ENCODE measurements around the gene NAT14.

The NAT14 gene

GRCh38 chr19:55508120-55508519 is 23.1 kb downstream of the NAT14 start:
- Histone ChIP-seq H3K4me1 (ENCODE audit: control insufficient read depth, insufficient read depth, low read length) (peaks cover 3% of the 10 kb centered on the region), H3K4me3 (ENCODE audit: low read length) (no peak overlapping the region), H3K9ac (ENCODE audit: low read length) (no peak overlapping the region), H3K27me3 (ENCODE audit: control insufficient read depth, insufficient read depth, low read length) (peaks cover 4% of the 10 kb centered on the region), H3K9me3 (ENCODE audit: control insufficient read depth, low read length) (no peaks in the 10 kb centered on the region), H3K36me3 (ENCODE audit: control insufficient read depth, insufficient read depth, low read length) (no peaks in the 10 kb centered on the region)

DNA sequence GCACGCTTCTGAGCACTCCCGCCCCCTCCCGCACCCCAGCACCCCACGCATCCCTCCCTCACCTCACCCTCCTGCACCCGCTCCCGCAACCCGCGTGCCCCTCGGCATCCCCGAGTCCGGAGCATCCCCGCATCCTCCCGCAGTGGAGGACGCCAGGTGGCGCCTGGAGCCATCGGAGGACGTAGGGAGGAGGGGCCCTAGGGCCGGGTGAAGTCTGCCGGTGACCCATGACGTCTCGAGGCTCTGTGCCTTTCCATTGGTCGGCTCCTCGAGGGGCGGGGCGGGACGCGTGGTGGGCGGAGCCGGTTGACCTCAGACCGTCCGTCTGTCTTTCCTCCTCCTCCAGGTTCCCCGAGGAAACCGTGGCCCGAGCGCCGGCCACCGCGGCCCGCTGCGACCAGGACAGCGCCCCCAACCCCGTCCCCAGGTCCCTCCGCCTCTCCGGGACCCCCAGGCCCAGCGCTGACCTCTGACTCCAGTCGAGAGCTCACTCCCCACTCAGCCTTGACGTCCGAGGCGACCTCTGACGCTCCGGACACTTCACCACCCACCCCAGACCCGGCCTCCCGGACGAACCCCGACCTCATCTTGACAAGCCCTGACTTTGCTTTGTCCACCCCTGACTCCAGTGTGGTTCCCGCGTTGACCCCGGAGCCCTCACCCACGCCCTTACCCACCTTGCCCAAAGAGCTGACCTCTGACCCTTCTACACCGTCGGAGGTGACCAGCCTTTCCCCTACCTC is 32.1 kb downstream of the NAT14 start:
- no peaks in the 10 kb centered on the region for H3K27me3 ChIP-seq (ENCODE audit: control insufficient read depth, insufficient read depth, low read length)
- H3K36me3 ChIP-seq (ENCODE audit: control insufficient read depth, insufficient read depth, low read length): no peaks in the 10 kb centered on the region
- peak overlapping the region; percentile 16 for H3K4me3 ChIP-seq (ENCODE audit: low read length)
- H3K9me3 ChIP-seq (ENCODE audit: control insufficient read depth, low read length): no peaks in the 10 kb centered on the region
- peak overlapping the region; percentile 69 for H3K9ac ChIP-seq (ENCODE audit: low read length)
- peaks cover 9% of the 10 kb centered on the region for H3K4me1 ChIP-seq (ENCODE audit: control insufficient read depth, insufficient read depth, low read length)

- Histone ChIP-seq H3K9me3 (ENCODE audit: control insufficient read depth, low read length) (no peaks in the 10 kb centered on the region), H3K9ac (ENCODE audit: low read length) (no peak overlapping the region), H3K4me3 (ENCODE audit: low read length) (no peak overlapping the region), H3K27me3 (ENCODE audit: control insufficient read depth, insufficient read depth, low read length) (no peaks in the 10 kb centered on the region), H3K36me3 (ENCODE audit: control insufficient read depth, insufficient read depth, low read length) (no peaks in the 10 kb centered on the region), H3K4me1 (ENCODE audit: control insufficient read depth, insufficient read depth, low read length) (peaks cover 9% of the 10 kb centered on the region)
Measured at GRCh38 chr19:55519451-55520311, 34.7 kb downstream of the NAT14 start.

GRCh38 chr19:55520691-55521292 is 35.8 kb downstream of the NAT14 start:
- Histone ChIP-seq H3K4me1 (ENCODE audit: control insufficient read depth, insufficient read depth, low read length) (peaks cover 10% of the 10 kb centered on the region), H3K27me3 (ENCODE audit: control insufficient read depth, insufficient read depth, low read length) (no peaks in the 10 kb centered on the region), H3K36me3 (ENCODE audit: control insufficient read depth, insufficient read depth, low read length) (no peaks in the 10 kb centered on the region), H3K4me3 (ENCODE audit: low read length) (no peak overlapping the region), H3K9ac (ENCODE audit: low read length) (no peak overlapping the region), H3K9me3 (ENCODE audit: control insufficient read depth, low read length) (no peaks in the 10 kb centered on the region)

- H3K9ac ChIP-seq (ENCODE audit: low read length): peak overlapping the region; percentile 69
- H3K36me3 ChIP-seq (ENCODE audit: control insufficient read depth, insufficient read depth, low read length): no peaks in the 10 kb centered on the region
- no peaks in the 10 kb centered on the region for H3K27me3 ChIP-seq (ENCODE audit: control insufficient read depth, insufficient read depth, low read length)
- no peak overlapping the region for H3K4me3 ChIP-seq (ENCODE audit: low read length)
- H3K4me1 ChIP-seq (ENCODE audit: control insufficient read depth, insufficient read depth, low read length): peaks cover 16% of the 10 kb centered on the region
- no peaks in the 10 kb centered on the region for H3K9me3 ChIP-seq (ENCODE audit: control insufficient read depth, low read length)
Measured at GRCh38 chr19:55525289-55526101, 40.5 kb downstream of the NAT14 start.

- no peaks in the 10 kb centered on the region for H3K27me3 ChIP-seq (ENCODE audit: control insufficient read depth, insufficient read depth, low read length)
Measured at GRCh38 chr19:55526216-55527196, 41.5 kb downstream of the NAT14 start.

GRCh38 chr19:55527197-55528029 is 42.4 kb downstream of the NAT14 start:
- Histone ChIP-seq H3K9ac (ENCODE audit: low read length) (no peak overlapping the region), H3K4me1 (ENCODE audit: control insufficient read depth, insufficient read depth, low read length) (peaks cover 12% of the 10 kb centered on the region), H3K27me3 (ENCODE audit: control insufficient read depth, insufficient read depth, low read length) (no peaks in the 10 kb centered on the region), H3K9me3 (ENCODE audit: control insufficient read depth, low read length) (no peaks in the 10 kb centered on the region), H3K36me3 (ENCODE audit: control insufficient read depth, insufficient read depth, low read length) (no peaks in the 10 kb centered on the region), H3K4me3 (ENCODE audit: low read length) (no peak overlapping the region)

More at GRCh38 chr19:55526216-55527196, 41.5 kb downstream of the NAT14 start:
- no peaks in the 10 kb centered on the region for H3K36me3 ChIP-seq (ENCODE audit: control insufficient read depth, insufficient read depth, low read length)
- H3K4me3 ChIP-seq (ENCODE audit: low read length): no peak overlapping the region
- H3K9ac ChIP-seq (ENCODE audit: low read length): peak overlapping the region; percentile 69
- peaks cover 14% of the 10 kb centered on the region for H3K4me1 ChIP-seq (ENCODE audit: control insufficient read depth, insufficient read depth, low read length)
- no peaks in the 10 kb centered on the region for H3K9me3 ChIP-seq (ENCODE audit: control insufficient read depth, low read length)

DNA sequence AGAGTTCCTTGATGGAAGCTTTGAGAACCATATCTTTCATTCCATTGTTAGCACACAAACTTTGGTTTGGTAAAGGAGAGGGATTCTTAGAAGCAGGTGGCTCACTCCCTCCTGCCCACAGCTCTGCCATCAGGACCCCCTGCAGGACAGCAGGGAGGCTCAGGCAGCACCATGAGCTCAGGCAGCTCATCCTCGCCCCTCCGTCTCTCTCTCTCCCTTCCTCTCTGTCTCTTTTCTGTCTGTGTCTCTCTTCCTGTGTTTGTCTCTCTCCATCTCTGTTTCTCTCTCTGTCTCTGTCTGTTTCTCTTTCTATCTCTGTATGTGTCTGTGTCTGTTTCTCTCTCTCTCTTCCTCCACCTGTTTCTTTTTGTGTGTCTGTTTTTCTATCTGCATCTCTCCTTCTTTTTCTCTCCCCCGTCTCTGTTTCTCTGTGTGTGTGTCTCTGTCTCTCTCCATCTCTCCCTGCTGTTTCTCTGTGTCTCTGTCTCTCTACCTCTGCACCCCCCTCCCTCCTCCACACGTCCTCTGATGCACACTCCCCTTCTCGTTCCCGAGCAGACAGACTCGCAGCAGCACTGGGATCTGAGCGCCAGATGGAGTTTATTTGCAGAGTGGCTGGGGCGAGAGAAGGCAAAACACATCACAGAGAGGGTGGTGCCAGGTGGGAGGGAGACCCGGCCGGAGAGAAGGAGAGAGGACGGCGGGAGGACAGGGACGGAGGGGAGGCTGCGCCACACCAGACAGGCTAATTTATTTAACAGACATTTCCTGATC is 43.2 kb downstream of the NAT14 start:
- Histone ChIP-seq H3K27me3 (ENCODE audit: control insufficient read depth, insufficient read depth, low read length) (no peaks in the 10 kb centered on the region), H3K4me3 (ENCODE audit: low read length) (no peak overlapping the region), H3K9me3 (ENCODE audit: control insufficient read depth, low read length) (no peaks in the 10 kb centered on the region), H3K4me1 (ENCODE audit: control insufficient read depth, insufficient read depth, low read length) (peaks cover 12% of the 10 kb centered on the region), H3K36me3 (ENCODE audit: control insufficient read depth, insufficient read depth, low read length) (no peaks in the 10 kb centered on the region), H3K9ac (ENCODE audit: low read length) (no peak overlapping the region)

GRCh38 chr19:55529636-55530234 is 44.7 kb downstream of the NAT14 start:
- H3K36me3 ChIP-seq (ENCODE audit: control insufficient read depth, insufficient read depth, low read length): no peaks in the 10 kb centered on the region
- H3K9me3 ChIP-seq (ENCODE audit: control insufficient read depth, low read length): no peaks in the 10 kb centered on the region
- H3K27me3 ChIP-seq (ENCODE audit: control insufficient read depth, insufficient read depth, low read length): no peaks in the 10 kb centered on the region
- no peak overlapping the region for H3K9ac ChIP-seq (ENCODE audit: low read length)
- H3K4me3 ChIP-seq (ENCODE audit: low read length): no peak overlapping the region
- peaks cover 12% of the 10 kb centered on the region for H3K4me1 ChIP-seq (ENCODE audit: control insufficient read depth, insufficient read depth, low read length)

Data from mucosa of stomach (tissue), 1 donor.